Measurements from ENCODE around the gene DENND1A.

DENND1A gene

DNA sequence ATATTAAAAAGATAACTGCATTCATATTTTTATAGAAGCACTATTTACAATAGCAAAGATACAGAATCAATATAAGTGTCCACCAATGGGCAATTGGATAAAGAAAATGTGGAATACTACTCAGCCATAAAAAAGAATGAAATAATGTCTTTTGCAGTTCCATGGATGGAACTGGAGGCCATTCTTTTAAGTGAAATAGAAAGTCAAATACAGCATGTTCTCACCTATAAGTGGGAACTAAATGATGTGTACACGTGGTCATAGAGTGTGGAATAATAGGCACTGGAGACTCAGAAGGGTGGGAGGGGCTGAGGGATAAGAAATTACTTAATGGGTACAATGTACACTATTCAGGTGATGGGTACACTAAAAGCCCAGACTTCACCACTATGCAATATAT, 53.2 kb downstream of the DENND1A start:
- TF ChIP-seq CTCF (IDR thresholded peaks at IDR 0.05): no peak
- Histone ChIP-seq H3K4me1 (no peaks in the 10 kb centered on the region), H3K36me3 (peaks cover 20 to 33% (median 24%) of the 10 kb centered on the region in 3 donors), H3K4me3 (no peak overlapping the region), H3K27ac (no peak overlapping the region), H3K9me3 (no peaks in the 10 kb centered on the region), H3K27me3 (no peaks in the 10 kb centered on the region)
- no peak for DNase-seq
- intact Hi-C loops (cut with DNase I; ENCODE audit: low total_unique reads): no loop called here

GRCh38 chr9:123872710-123873109, 57.2 kb downstream of the DENND1A start:
- TF ChIP-seq CTCF (IDR thresholded peaks at IDR 0.05): no peak
- Histone ChIP-seq H3K4me1 (no peaks in the 10 kb centered on the region), H3K4me3 (no peak overlapping the region), H3K36me3 (peaks cover 17 to 25% (median 23%) of the 10 kb centered on the region in 3 donors), H3K27me3 (no peaks in the 10 kb centered on the region), H3K9me3 (no peaks in the 10 kb centered on the region), H3K27ac (no peak overlapping the region)
- no peak for DNase-seq
- intact Hi-C loops (cut with DNase I; ENCODE audit: low total_unique reads): no loop called here

DNA sequence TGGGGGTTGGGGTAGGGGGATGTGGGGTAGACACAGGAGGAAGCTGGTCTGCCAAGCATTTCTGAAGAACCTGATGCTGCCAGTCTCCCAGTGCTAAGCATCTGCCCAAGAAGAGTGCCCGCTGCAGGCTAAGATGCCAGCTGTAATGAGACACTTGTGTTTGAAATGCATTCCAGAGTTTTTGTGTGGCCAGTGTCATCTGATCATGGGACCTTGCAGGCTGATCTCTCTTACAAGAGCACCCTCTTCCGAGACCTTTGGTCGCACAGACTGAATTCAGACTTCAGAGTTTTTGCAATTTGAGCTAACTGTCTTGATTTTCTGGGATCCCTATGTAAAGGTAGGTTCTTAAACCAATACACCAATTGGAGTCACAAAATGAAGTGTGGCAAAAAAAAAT, 58.1 kb downstream of the DENND1A start:
- DNase-seq: no peak
- peaks cover 8 to 16% (median 14%) of the 10 kb centered on the region in 3 donors for H3K36me3 ChIP-seq
- no peaks in the 10 kb centered on the region for H3K9me3 ChIP-seq
- no peaks in the 10 kb centered on the region for H3K27me3 ChIP-seq
- H3K27ac ChIP-seq: no peak overlapping the region
- H3K4me3 ChIP-seq: no peak overlapping the region
- intact Hi-C loops (cut with DNase I; ENCODE audit: low total_unique reads): no loop called here
- H3K4me1 ChIP-seq: no peaks in the 10 kb centered on the region
- TF ChIP-seq CTCF (IDR thresholded peaks at IDR 0.05): no peak

GRCh38 chr9:123868002-123868401, 61.9 kb downstream of the DENND1A start:
- Histone ChIP-seq H3K9me3 (no peaks in the 10 kb centered on the region), H3K27me3 (no peaks in the 10 kb centered on the region), H3K4me1 (peaks cover 0 to 30% (median 11%) of the 10 kb centered on the region in 4 donors), H3K4me3 (no peak overlapping the region), H3K27ac (no peak overlapping the region), H3K36me3 (no peaks in the 10 kb centered on the region)
- DNase-seq: no peak
- intact Hi-C loops (cut with DNase I; ENCODE audit: low total_unique reads): no loop called here
- no peak for TF ChIP-seq CTCF (IDR thresholded peaks at IDR 0.05)

DNA sequence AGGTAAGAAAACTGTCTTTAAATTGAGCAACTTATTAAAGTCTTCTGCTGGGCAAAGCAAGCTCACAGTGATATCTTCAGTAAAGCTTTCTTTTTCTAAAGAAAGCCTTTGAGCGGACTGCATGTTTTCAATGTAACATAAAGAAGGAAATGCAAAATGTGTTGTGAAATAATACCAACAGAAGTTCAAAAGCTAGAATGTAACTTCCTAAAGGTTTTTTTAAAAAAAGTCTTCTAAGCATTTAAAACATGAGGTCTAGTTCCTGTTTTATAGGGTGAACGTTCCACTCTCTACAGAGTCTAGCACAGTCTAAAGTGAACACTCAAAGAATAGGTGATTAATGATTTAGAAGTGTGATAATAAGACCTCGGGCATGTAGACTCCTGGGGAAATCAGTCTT, 62.9 kb downstream of the DENND1A start:
- H3K9me3 ChIP-seq: no peaks in the 10 kb centered on the region
- H3K27me3 ChIP-seq: no peaks in the 10 kb centered on the region
- intact Hi-C loops (cut with DNase I; ENCODE audit: low total_unique reads): no loop called here
- H3K27ac ChIP-seq: no peak overlapping the region
- TF ChIP-seq CTCF (IDR thresholded peaks at IDR 0.05): no peak
- H3K36me3 ChIP-seq: no peaks in the 10 kb centered on the region
- H3K4me3 ChIP-seq: no peak overlapping the region
- DNase-seq: no peak
- H3K4me1 ChIP-seq: peaks cover 0 to 32% (median 11%) of the 10 kb centered on the region in 4 donors

DNA sequence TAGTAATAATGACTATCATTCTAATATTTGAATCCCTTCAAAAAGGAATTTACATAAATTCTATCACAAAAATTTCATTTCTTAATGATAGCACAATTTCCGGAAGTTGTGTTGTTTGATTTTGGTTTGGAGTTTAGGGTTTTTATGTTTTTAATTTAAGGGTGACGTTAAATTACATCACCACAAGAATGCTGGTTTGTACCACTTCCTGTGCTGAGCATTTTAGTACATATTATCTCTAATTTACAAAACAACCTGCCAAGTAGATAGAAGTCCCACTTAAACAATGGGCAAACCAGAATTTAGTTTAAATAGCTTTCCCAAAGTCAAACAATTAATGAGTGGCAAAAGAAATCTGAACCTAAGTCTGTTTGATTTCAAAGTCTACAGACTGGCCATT, 63.4 kb downstream of the DENND1A start:
- H3K9me3 ChIP-seq: no peaks in the 10 kb centered on the region
- TF ChIP-seq CTCF (IDR thresholded peaks at IDR 0.05): no peak
- H3K4me3 ChIP-seq: no peak overlapping the region
- H3K4me1 ChIP-seq: peaks cover 0 to 32% (median 11%) of the 10 kb centered on the region in 4 donors
- DNase-seq: no peak
- H3K27ac ChIP-seq: no peak overlapping the region
- H3K27me3 ChIP-seq: no peaks in the 10 kb centered on the region
- no peaks in the 10 kb centered on the region for H3K36me3 ChIP-seq
- intact Hi-C loops (cut with DNase I; ENCODE audit: low total_unique reads): no loop called here

Data from tibial artery (tissue), 4 donors.